ENCODE results near the gene ZC3H13. TPM values are rescaled to one million over a fixed set of nuclear protein-coding genes. Genes with fewer than 3 reads are reported as not detected.
"Not testable (repeated sequence)": the region's sequence is repeated elsewhere in the genome, so short reads cannot be mapped to it uniquely, and the experiment has no call there.

ZC3H13 gene
- total RNA-seq, 1 donor from 2014 or later, result 72.3 TPM

DNA sequence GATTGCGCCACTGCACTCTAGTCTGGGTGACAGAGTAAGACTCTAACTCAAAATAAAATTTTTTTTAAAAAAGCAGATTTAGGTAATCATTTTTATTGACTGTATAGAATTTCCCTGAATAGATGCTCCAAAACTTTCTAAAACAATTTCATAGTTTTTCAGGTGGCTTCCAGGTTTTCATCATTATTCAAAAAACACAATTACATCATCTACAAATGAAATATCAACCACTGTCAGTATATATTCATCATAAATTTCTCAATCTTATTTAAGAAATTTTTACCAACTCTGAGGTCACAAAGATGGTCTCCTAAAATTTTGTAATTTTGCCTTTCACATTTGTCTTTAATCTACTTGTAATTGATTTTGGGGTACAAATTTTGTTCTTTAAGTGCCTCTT lies 48.1 kb downstream of the ZC3H13 start:
- TF ChIP-seq, protein P1, sequence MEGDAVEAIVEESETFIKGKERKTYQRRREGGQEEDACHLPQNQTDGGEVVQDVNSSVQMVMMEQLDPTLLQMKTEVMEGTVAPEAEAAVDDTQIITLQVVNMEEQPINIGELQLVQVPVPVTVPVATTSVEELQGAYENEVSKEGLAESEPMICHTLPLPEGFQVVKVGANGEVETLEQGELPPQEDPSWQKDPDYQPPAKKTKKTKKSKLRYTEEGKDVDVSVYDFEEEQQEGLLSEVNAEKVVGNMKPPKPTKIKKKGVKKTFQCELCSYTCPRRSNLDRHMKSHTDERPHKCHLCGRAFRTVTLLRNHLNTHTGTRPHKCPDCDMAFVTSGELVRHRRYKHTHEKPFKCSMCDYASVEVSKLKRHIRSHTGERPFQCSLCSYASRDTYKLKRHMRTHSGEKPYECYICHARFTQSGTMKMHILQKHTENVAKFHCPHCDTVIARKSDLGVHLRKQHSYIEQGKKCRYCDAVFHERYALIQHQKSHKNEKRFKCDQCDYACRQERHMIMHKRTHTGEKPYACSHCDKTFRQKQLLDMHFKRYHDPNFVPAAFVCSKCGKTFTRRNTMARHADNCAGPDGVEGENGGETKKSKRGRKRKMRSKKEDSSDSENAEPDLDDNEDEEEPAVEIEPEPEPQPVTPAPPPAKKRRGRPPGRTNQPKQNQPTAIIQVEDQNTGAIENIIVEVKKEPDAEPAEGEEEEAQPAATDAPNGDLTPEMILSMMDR (IDR thresholded peaks at IDR 0.05; ENCODE audit: partially characterized antibody, unreplicated experiment), result no peak
- Mint-ChIP-seq H3K27me3 (ENCODE audit: unreplicated experiment) (no peaks in the 10 kb centered on the region), H3K9me3 (ENCODE audit: unreplicated experiment) (peaks cover under 1% of the 10 kb centered on the region), H3K4me3 (ENCODE audit: unreplicated experiment) (no peak overlapping the region), H3K36me3 (ENCODE audit: unreplicated experiment) (peaks cover 13% of the 10 kb centered on the region), H3K27ac (ENCODE audit: unreplicated experiment) (no peak overlapping the region), H3K4me1 (ENCODE audit: low read depth, unreplicated experiment) (peaks cover 1% of the 10 kb centered on the region)
- DNase-seq, result no peak

DNA sequence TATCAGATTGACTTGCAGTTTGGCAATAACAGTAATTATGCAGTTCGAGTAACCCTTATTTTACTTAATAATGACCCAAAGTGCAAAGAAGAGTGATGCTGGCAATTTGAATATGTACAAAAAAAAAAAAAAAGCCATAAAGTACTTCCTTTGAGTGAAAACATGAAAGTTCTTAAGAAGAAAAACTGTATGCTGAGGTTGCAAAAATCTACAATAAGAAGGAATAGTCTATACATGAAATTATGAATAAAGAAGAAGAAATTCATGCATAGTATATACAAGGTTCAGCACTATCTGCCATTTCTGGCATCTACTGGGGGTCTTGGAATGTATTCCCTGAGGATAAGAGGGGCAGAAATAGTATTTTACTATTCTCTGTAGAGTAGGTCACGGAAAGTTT lies 55.9 kb downstream of the ZC3H13 start:
- H3K27ac Mint-ChIP-seq (ENCODE audit: unreplicated experiment), result no peak overlapping the region
- H3K27me3 Mint-ChIP-seq (ENCODE audit: unreplicated experiment), result no peaks in the 10 kb centered on the region
- H3K4me1 Mint-ChIP-seq (ENCODE audit: low read depth, unreplicated experiment), result peaks cover 5% of the 10 kb centered on the region
- no peak for DNase-seq
- TF ChIP-seq, protein P1 (IDR thresholded peaks at IDR 0.05; ENCODE audit: partially characterized antibody, unreplicated experiment), result no peak
- no peak overlapping the region for H3K4me3 Mint-ChIP-seq (ENCODE audit: unreplicated experiment)
- H3K9me3 Mint-ChIP-seq (ENCODE audit: unreplicated experiment), result peaks cover 2% of the 10 kb centered on the region
- peaks cover 13% of the 10 kb centered on the region for H3K36me3 Mint-ChIP-seq (ENCODE audit: unreplicated experiment)

DNA sequence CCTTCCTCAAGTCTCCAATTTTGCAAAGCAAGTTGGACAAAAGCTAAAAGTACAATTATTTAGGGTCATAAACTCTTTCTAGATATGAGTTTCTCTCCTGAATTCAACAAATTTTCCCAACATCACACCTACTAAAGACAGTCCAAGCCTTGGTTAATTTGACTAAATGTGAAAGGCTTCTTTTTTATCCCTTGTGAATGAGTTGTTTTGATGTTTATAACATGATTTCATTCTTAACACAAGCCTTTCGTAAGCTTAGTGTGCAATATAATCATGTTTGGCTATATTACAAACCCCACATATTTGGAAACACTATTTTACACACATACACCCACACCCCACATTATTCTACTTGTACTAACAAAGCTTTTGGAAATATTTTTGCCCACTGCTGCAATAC lies 57.3 kb downstream of the ZC3H13 start:
- H3K4me1 Mint-ChIP-seq (ENCODE audit: low read depth, unreplicated experiment), result peaks cover 5% of the 10 kb centered on the region
- H3K36me3 Mint-ChIP-seq (ENCODE audit: unreplicated experiment), result peaks cover 3% of the 10 kb centered on the region
- DNase-seq, result no peak
- TF ChIP-seq, protein P1 (IDR thresholded peaks at IDR 0.05; ENCODE audit: partially characterized antibody, unreplicated experiment), result no peak
- H3K9me3 Mint-ChIP-seq (ENCODE audit: unreplicated experiment), result peaks cover 2% of the 10 kb centered on the region
- no peak overlapping the region for H3K27ac Mint-ChIP-seq (ENCODE audit: unreplicated experiment)
- H3K27me3 Mint-ChIP-seq (ENCODE audit: unreplicated experiment), result no peaks in the 10 kb centered on the region
- no peak overlapping the region for H3K4me3 Mint-ChIP-seq (ENCODE audit: unreplicated experiment)

DNA sequence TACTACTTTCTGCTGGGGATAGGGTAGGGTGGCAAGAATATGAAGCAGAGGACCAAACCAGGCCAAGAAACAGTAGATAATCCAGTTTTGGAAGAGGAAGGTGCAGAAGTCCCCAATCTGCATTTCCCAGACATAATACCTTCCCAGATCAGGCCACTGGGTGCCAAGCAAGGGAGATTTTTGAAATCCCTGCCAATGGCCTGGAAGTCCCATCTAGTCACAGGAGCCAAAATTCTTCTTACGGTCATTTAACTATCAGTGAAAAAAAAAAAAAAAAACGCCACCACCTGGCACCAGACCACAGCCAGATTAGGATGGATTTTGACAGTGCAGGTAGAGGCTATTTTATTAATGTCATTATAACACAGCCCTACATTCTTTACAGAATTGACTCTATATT lies 57.8 kb downstream of the ZC3H13 start:
- Mint-ChIP-seq H3K4me3 (ENCODE audit: unreplicated experiment) (no peak overlapping the region), H3K4me1 (ENCODE audit: low read depth, unreplicated experiment) (peaks cover 5% of the 10 kb centered on the region), H3K36me3 (ENCODE audit: unreplicated experiment) (no peaks in the 10 kb centered on the region), H3K27me3 (ENCODE audit: unreplicated experiment) (no peaks in the 10 kb centered on the region), H3K27ac (ENCODE audit: unreplicated experiment) (no peak overlapping the region), H3K9me3 (ENCODE audit: unreplicated experiment) (peaks cover 2% of the 10 kb centered on the region)
- no peak for DNase-seq
- TF ChIP-seq, protein P1 (IDR thresholded peaks at IDR 0.05; ENCODE audit: partially characterized antibody, unreplicated experiment), result no peak

DNA sequence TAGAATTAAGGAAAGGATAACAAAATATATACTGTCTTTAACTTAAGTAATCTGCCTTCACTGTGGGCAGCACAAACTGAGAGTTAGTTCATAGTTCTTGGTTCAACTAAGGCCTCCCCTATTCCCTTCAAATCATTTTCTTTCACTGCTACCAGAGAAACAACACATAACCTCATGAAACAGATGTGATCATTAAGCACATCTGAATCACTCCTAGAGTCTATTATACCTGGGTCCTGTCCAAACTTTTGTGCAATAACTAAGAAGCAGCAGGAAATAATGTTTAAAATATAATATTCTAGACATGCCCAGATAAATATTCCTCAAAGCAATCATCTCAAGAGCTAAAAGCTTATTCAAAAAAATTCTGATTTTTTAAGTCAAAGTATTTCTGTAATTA lies 62.9 kb downstream of the ZC3H13 start:
- peaks cover 4% of the 10 kb centered on the region for H3K27me3 Mint-ChIP-seq (ENCODE audit: unreplicated experiment)
- no peak for DNase-seq
- no peaks in the 10 kb centered on the region for H3K9me3 Mint-ChIP-seq (ENCODE audit: unreplicated experiment)
- H3K4me3 Mint-ChIP-seq (ENCODE audit: unreplicated experiment), result no peak overlapping the region
- H3K4me1 Mint-ChIP-seq (ENCODE audit: low read depth, unreplicated experiment), result peaks cover 5% of the 10 kb centered on the region
- TF ChIP-seq, protein P1 (IDR thresholded peaks at IDR 0.05; ENCODE audit: partially characterized antibody, unreplicated experiment), result no peak
- H3K36me3 Mint-ChIP-seq (ENCODE audit: unreplicated experiment), result peaks cover 6% of the 10 kb centered on the region
- H3K27ac Mint-ChIP-seq (ENCODE audit: unreplicated experiment), result no peak overlapping the region

DNA sequence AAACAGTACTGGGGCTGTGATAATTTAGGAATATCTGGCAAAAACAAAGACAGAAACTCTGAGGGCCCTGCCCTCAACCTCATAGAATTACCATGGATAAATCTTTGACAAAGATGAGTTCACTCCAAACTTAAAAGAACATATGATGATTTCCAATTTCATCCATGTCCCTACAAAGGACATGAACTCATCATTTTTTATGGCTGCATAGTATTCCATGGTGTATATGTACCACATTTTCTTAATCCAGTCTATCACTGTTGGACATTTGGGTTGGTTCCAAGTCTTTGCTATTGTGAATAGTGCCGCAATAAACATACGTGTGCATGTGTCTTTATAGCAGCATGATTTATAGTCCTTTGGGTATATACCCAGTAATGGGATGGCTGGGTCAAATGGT lies 71.4 kb downstream of the ZC3H13 start:
- not testable (repeated sequence) for DNase-seq; H3K9me3 Mint-ChIP-seq (ENCODE audit: unreplicated experiment); H3K4me1 Mint-ChIP-seq (ENCODE audit: low read depth, unreplicated experiment); H3K27me3 Mint-ChIP-seq (ENCODE audit: unreplicated experiment); H3K4me3 Mint-ChIP-seq (ENCODE audit: unreplicated experiment); H3K27ac Mint-ChIP-seq (ENCODE audit: unreplicated experiment); H3K36me3 Mint-ChIP-seq (ENCODE audit: unreplicated experiment)

Measured in glutamatergic neuron (in vitro differentiated cells).